ENCODE results near the gene GPS1. TPM values are rescaled to one million over a fixed set of nuclear protein-coding genes. Genes with fewer than 3 reads are reported as not detected.
"Not testable (repeated sequence)": the region's sequence is repeated elsewhere in the genome, so short reads cannot be mapped to it uniquely, and the experiment has no call there.

Gene GPS1
- total RNA-seq, 3 donors from 2014 or later (not counting 1 experiment from before 2014, with no cell fraction given): 78.9 to 87.6 (median 85.3) TPM

- no peaks in the 10 kb centered on the region for H3K36me3 Mint-ChIP-seq
- H3K4me3 Mint-ChIP-seq: peak overlapping the region; percentile 94
- peaks cover 26% of the 10 kb centered on the region for H3K4me1 ChIP-seq (ENCODE audit: control insufficient read depth, insufficient read depth, low read length)
- H3K27me3 Mint-ChIP-seq (ENCODE audit: low read depth in 2 of 2): no peaks in the 10 kb centered on the region
- H3K27me3 ChIP-seq (ENCODE audit: control insufficient read depth, insufficient read depth, low read length): peaks cover 2% of the 10 kb centered on the region
- peaks cover 7 to 22% of the 10 kb centered on the region in 2 donors for H3K4me1 Mint-ChIP-seq
- H3K27ac ChIP-seq (ENCODE audit: low read length): peak overlapping the region; percentile 78
- H3K9me3 Mint-ChIP-seq: no peaks in the 10 kb centered on the region
- H3K4me3 ChIP-seq (ENCODE audit: low read length): peak overlapping the region; percentile 69
- no peaks in the 10 kb centered on the region for H3K36me3 ChIP-seq (ENCODE audit: control insufficient read depth, insufficient read depth, low read length)
- 49% methylated on average over 23 of the region's 23 CpGs for WGBS (ENCODE audit: insufficient coverage)
- no peak for DNase-seq
- TF ChIP-seq CTCF (IDR thresholded peaks at IDR 0.05): no peak
- no peak overlapping the region for H3K27ac Mint-ChIP-seq
- H3K9me3 ChIP-seq (ENCODE audit: control insufficient read depth, insufficient read depth, low read length): no peaks in the 10 kb centered on the region
- intact Hi-C loops (cut with micrococcal nuclease): loop anchor here (1.0 to 5.0 kb wide), 3 partner anchors 13 to 74 kb away; partner anchors contain the start of genes GPS1, LRRC45, NOTUM and RFNG
- no peak for ATAC-seq
Observed at GRCh38 chr17:82036634-82037091, 15.0 kb upstream of the GPS1 start.

- under 1% methylated on average over 92 of the region's 92 CpGs for WGBS (ENCODE audit: insufficient coverage)
- DNase-seq (peak; percentile 94 to 96), ATAC-seq (peak; percentile 90 to 98 (median 91))
- Mint-ChIP-seq H3K36me3 (no peaks in the 10 kb centered on the region), H3K27me3 (ENCODE audit: low read depth in 2 of 2) (no peaks in the 10 kb centered on the region), H3K9me3 (no peaks in the 10 kb centered on the region), H3K4me1 (peaks cover 7 to 22% of the 10 kb centered on the region in 2 donors), H3K27ac (peak within 1 kb of the TSS; percentile 90 to 94), H3K4me3 (peak within 1 kb of the TSS; percentile 94)
- H3K36me3 ChIP-seq (ENCODE audit: control insufficient read depth, insufficient read depth, low read length): no peaks in the 10 kb centered on the region
- peaks cover 22% of the 10 kb centered on the region for H3K4me1 ChIP-seq (ENCODE audit: control insufficient read depth, insufficient read depth, low read length)
- H3K4me3 ChIP-seq (ENCODE audit: low read length): peak within 1 kb of the TSS; percentile 69
- H3K9me3 ChIP-seq (ENCODE audit: control insufficient read depth, insufficient read depth, low read length): no peaks in the 10 kb centered on the region
- TF ChIP-seq CTCF (IDR thresholded peaks at IDR 0.05): peak; percentile 91
- H3K27me3 ChIP-seq (ENCODE audit: control insufficient read depth, insufficient read depth, low read length): no peaks in the 10 kb centered on the region
- intact Hi-C loops (cut with micrococcal nuclease): loop anchor here (1.0 to 5.0 kb wide), 3 partner anchors 14 to 75 kb away; partner anchors contain the start of genes GPS1, LRRC45, NOTUM and RFNG
- H3K27ac ChIP-seq (ENCODE audit: low read length): peak within 1 kb of the TSS; percentile 78
Observed at GRCh38 chr17:82037092-82037888, 14.4 kb upstream of the GPS1 start, which contains the start of gene DCXR. DCXR (minus strand) TSS chr17:82037697; CDS start chr17:82037682, 15 bp downstream.

- Mint-ChIP-seq H3K4me3 (peak overlapping the region; percentile 94), H3K36me3 (no peaks in the 10 kb centered on the region), H3K4me1 (peaks cover 7 to 22% of the 10 kb centered on the region in 2 donors), H3K9me3 (no peaks in the 10 kb centered on the region), H3K27ac (peak overlapping the region; percentile 90 to 94), H3K27me3 (ENCODE audit: low read depth in 2 of 2) (no peaks in the 10 kb centered on the region)
- Histone ChIP-seq H3K36me3 (ENCODE audit: control insufficient read depth, insufficient read depth, low read length) (no peaks in the 10 kb centered on the region), H3K4me3 (ENCODE audit: low read length) (peak overlapping the region; percentile 69), H3K4me1 (ENCODE audit: control insufficient read depth, insufficient read depth, low read length) (peaks cover 21% of the 10 kb centered on the region), H3K9me3 (ENCODE audit: control insufficient read depth, insufficient read depth, low read length) (no peaks in the 10 kb centered on the region), H3K27me3 (ENCODE audit: control insufficient read depth, insufficient read depth, low read length) (no peaks in the 10 kb centered on the region), H3K27ac (ENCODE audit: low read length) (peak overlapping the region; percentile 2)
- no peak for ATAC-seq
- no peak for TF ChIP-seq CTCF (IDR thresholded peaks at IDR 0.05)
- intact Hi-C loops (cut with micrococcal nuclease): loop anchor here (1.0 to 5.0 kb wide), 3 partner anchors 13 to 76 kb away; partner anchors contain the start of genes GPS1, LRRC45, NOTUM and RFNG
- 7% methylated on average over 10 of the region's 10 CpGs for WGBS (ENCODE audit: insufficient coverage)
- DNase-seq: no peak
Observed at GRCh38 chr17:82037889-82038195, 13.9 kb upstream of the GPS1 start.

- DNase-seq; H3K27me3 ChIP-seq (ENCODE audit: control insufficient read depth, insufficient read depth, low read length); H3K27me3 Mint-ChIP-seq (ENCODE audit: low read depth in 2 of 2); H3K9me3 Mint-ChIP-seq; ATAC-seq; H3K36me3 ChIP-seq (ENCODE audit: control insufficient read depth, insufficient read depth, low read length); H3K9me3 ChIP-seq (ENCODE audit: control insufficient read depth, insufficient read depth, low read length); H3K27ac ChIP-seq (ENCODE audit: low read length); H3K4me3 ChIP-seq (ENCODE audit: low read length); H3K27ac Mint-ChIP-seq; H3K36me3 Mint-ChIP-seq: not testable (repeated sequence)
- intact Hi-C loops (cut with micrococcal nuclease): loop anchor here (5.0 kb wide), 1 partner anchor 77 kb away; the partner anchor contains the start of gene NOTUM
- 88% methylated on average over 14 of the region's 16 CpGs for WGBS (ENCODE audit: insufficient coverage)
- Mint-ChIP-seq H3K4me1 (peaks cover 7 to 22% of the 10 kb centered on the region in 2 donors), H3K4me3 (peak overlapping the region; percentile 49)
- H3K4me1 ChIP-seq (ENCODE audit: control insufficient read depth, insufficient read depth, low read length): peaks cover 21% of the 10 kb centered on the region
Observed at GRCh38 chr17:82038796-82039409, 12.8 kb upstream of the GPS1 start.
